OCI-LY7 (cell line): ENCODE results near the gene UTP14C. TPM values are rescaled to one million over a fixed set of nuclear protein-coding genes. Genes with fewer than 3 reads are reported as not detected.
"Not testable (repeated sequence)": the region's sequence is repeated elsewhere in the genome, so short reads cannot be mapped to it uniquely, and the experiment has no call there.

ENCODE experiments used
- BruUV-seq: library from RNA; stranded (reverse); fragments of 400-500 nt; replicated peaks from 2 replicates; lab custom pipeline; 2021; lab: Mats Ljungman, UMichigan
- CTCF ChIA-PET: fragments of 300-600 bp; sonication (Branson Sonifier 250); formaldehyde crosslinking; loops from one replicate; lab custom pipeline; 2022; ENCODE audit warnings: antibody characterized with exemption; ENCODE audit not compliant: unreplicated experiment; lab: Charles Lee
- POLR2A ChIA-PET: fragments of 300-600 bp; sonication (Branson Sonifier 250); formaldehyde crosslinking; loops from one replicate; lab custom pipeline; 2022; ENCODE audit warnings: antibody characterized with exemption; lab: Charles Lee
- DNase-seq: peaks from one replicate; pipeline ENCODE4 v3.0.0-alpha.2; 2015; ENCODE audit warnings: low spot score
- H2AFZ ChIP-seq: fragments of 200-600 bp; sonication (generic), shearing (Covaris generic); 2 replicates; pipeline ENCODE4 v1.6.1; 2014; ENCODE audit warnings: mild to moderate bottlenecking, antibody characterized with exemption, low read length, moderate library complexity
- H3K27ac ChIP-seq: fragments of 200-600 bp; sonication (generic); 2 replicates; pipeline ENCODE4 v1.5.1; 2014; ENCODE audit warnings: mixed run types, low read depth, mild to moderate bottlenecking, moderate library complexity, low read length, inconsistent platforms; ENCODE audit not compliant: poor library complexity, severe bottlenecking
- H3K36me3 ChIP-seq: fragments of 200-600 bp; sonication (generic); 2 replicates; pipeline ENCODE4 v1.6.1; 2014; ENCODE audit warnings: mild to moderate bottlenecking, antibody characterized with exemption, low read length, moderate library complexity, mixed read lengths; ENCODE audit not compliant: insufficient read depth
- H3K4me1 ChIP-seq: fragments of 200-600 bp; sonication (generic); 2 replicates; pipeline ENCODE4 v1.5.1; 2014; ENCODE audit warnings: mild to moderate bottlenecking, low read length; ENCODE audit not compliant: insufficient read depth, poor library complexity, severe bottlenecking
- H3K4me2 ChIP-seq: fragments of 200-600 bp; sonication (generic); 2 replicates; pipeline ENCODE4 v1.6.1; 2014; ENCODE audit warnings: mild to moderate bottlenecking, low read length
- H3K4me3 ChIP-seq: fragments of 200-600 bp; sonication (generic); 2 replicates; pipeline ENCODE4 v1.5.1; 2014; ENCODE audit warnings: mild to moderate bottlenecking, low read depth, low read length; ENCODE audit not compliant: poor library complexity, severe bottlenecking
- H3K79me2 ChIP-seq: fragments of 200-600 bp; sonication (generic); 2 replicates; pipeline ENCODE4 v1.6.1; 2016; ENCODE audit warnings: low read depth, mild to moderate bottlenecking, low read length, moderate library complexity, mixed read lengths; ENCODE audit not compliant: insufficient read depth
- H3K9me2 ChIP-seq: fragments of 200-600 bp; sonication (generic); 2 replicates; pipeline ENCODE4 v1.6.1; 2016; ENCODE audit warnings: mild to moderate bottlenecking, low read length, mixed read lengths; ENCODE audit not compliant: insufficient read depth
- H3K9me3 ChIP-seq: fragments of 200-600 bp; sonication (generic); 2 replicates; pipeline ENCODE4 v1.6.1; 2014; ENCODE audit warnings: mild to moderate bottlenecking, mixed run types, low read length, mixed read lengths
- H4K20me1 ChIP-seq: fragments of 200-600 bp; sonication (generic); 2 replicates; pipeline ENCODE4 v1.6.1; 2014; ENCODE audit warnings: mild to moderate bottlenecking, antibody characterized with exemption, low read length, moderate library complexity, mixed read lengths; ENCODE audit not compliant: insufficient read depth
- CTCF ChIP-seq: fragments of 200-600 bp; sonication (generic); conservative IDR thresholded peaks from 2 replicates; pipeline ENCODE4 v1.5.1; 2014; ENCODE audit warnings: mild to moderate bottlenecking, antibody characterized with exemption, low read length, moderate library complexity, mixed read lengths
- EZH2phosphoT487 ChIP-seq: fragments of 200-600 bp; sonication (generic); IDR thresholded peaks from 2 replicates; pipeline ENCODE4 v1.6.1; 2018; ENCODE audit warnings: low read depth, borderline replicate concordance, mild to moderate bottlenecking, mixed run types, antibody characterized with exemption, low read length, moderate library complexity, mixed read lengths
- intact Hi-C: fragments of 100-400 bp; cut with micrococcal nuclease; formaldehyde crosslinking; loops from one replicate; pipeline ENCODE4 v1.10.0; 2022; ENCODE audit not compliant: unreplicated experiment
- total RNA-seq, 2 experiments: library from RNA; depleted of rRNA in 1 of 2; stranded (reverse); fragments of >200 nt in 1 of 2; shearing (Covaris generic) in 1 of 2; gene quantifications; 2 replicates each; pipeline ENCODE4 v1.2.3, GENCODE V29; 2014 to 2022

UTP14C gene
- total RNA-seq, 2 experiments from 2014 or later, result 7.3 to 11.5 TPM

- no peaks in the 10 kb centered on the region for H3K79me2 ChIP-seq
These were observed 43.1 kb upstream of the UTP14C start for GRCh38 chr13:51981355-51981754.

GRCh38 chr13:51983292-51983691 is 41.2 kb upstream of the UTP14C start:
- H2AFZ ChIP-seq, POLR2A ChIA-PET, H3K4me3 ChIP-seq, H3K79me2 ChIP-seq, H3K9me3 ChIP-seq, DNase-seq, BruUV-seq, H3K4me2 ChIP-seq, CTCF ChIA-PET, H3K4me1 ChIP-seq, intact Hi-C loops, H4K20me1 ChIP-seq, H3K27ac ChIP-seq, H3K36me3 ChIP-seq, H3K9me2 ChIP-seq: not testable (repeated sequence)

More at GRCh38 chr13:51981355-51981754, 43.1 kb upstream of the UTP14C start:
- Histone ChIP-seq H3K27ac (no peak overlapping the region), H3K4me3 (no peak overlapping the region), H3K36me3 (no peaks in the 10 kb centered on the region), H3K4me1 (no peaks in the 10 kb centered on the region), H4K20me1 (no peaks in the 10 kb centered on the region), H3K9me2 (no peaks in the 10 kb centered on the region), H3K9me3 (no peaks in the 10 kb centered on the region), H3K4me2 (no peak overlapping the region), H2AFZ (no peak overlapping the region)
- TF ChIP-seq EZH2phosphoT487 (no peak), CTCF (no peak)
- intact Hi-C loops, result no loop called here
- CTCF ChIA-PET, result no interaction called here
- no TSS peak for BruUV-seq
- DNase-seq, result no peak
- POLR2A ChIA-PET, result interaction anchor here (0.6 kb wide), 1 partner anchor 42 kb away, joined by 4 read pairs; no protein-coding TSS in a partner anchor

- H3K27ac ChIP-seq, POLR2A ChIA-PET, H3K9me3 ChIP-seq, DNase-seq, H3K4me1 ChIP-seq, CTCF ChIA-PET, H3K9me2 ChIP-seq, BruUV-seq, H2AFZ ChIP-seq, H3K79me2 ChIP-seq, H3K4me3 ChIP-seq, H4K20me1 ChIP-seq, intact Hi-C loops, H3K36me3 ChIP-seq, H3K4me2 ChIP-seq: not testable (repeated sequence)
These were observed 39.6 kb upstream of the UTP14C start for GRCh38 chr13:51984904-51985303.
